Body of pancreas (tissue), 4 donors: Measurements from ENCODE around the gene GGPS1.

Experiments used
- CTCF ChIP-seq, 7 experiments: fragments of 450-650 bp in 4 of 7; fragments of 200-600 bp in 3 of 7; sonication (generic) in 3 of 7; IDR thresholded peaks; one replicate each; pipeline ENCODE4 v1.5.1; 2016 to 2019; ENCODE audit warnings: antibody characterized with exemption in 7 of 7
- POLR2A ChIP-seq, 3 donors: fragments of 450-650 bp; IDR thresholded peaks; one replicate each; pipeline ENCODE4 v1.6.1; 2016; ENCODE audit warnings: antibody characterized with exemption in 3 of 3, mild to moderate bottlenecking in 2 of 3

- TF ChIP-seq CTCF (IDR thresholded peaks at IDR 0.05) (peak in 4 of 7 experiments; percentile 7 to 33 (median 14)), POLR2A (IDR thresholded peaks at IDR 0.05) (peak; percentile 61 to 93 (median 74))
These were observed at the start of gene GGPS1 for GRCh38 chr1:235328271-235329138.
